Adrenal gland (tissue), 12 donors: ENCODE results near the gene HOXC9. TPM values are rescaled to one million over a fixed set of nuclear protein-coding genes. Genes with fewer than 3 reads are reported as not detected.

Experiments used
- DNase-seq, 7 donors: peaks; one replicate each; pipeline ENCODE4 v3.0.0-alpha.2; 2019 to 2020
- H3K27ac ChIP-seq, 5 donors: fragments of 200-600 bp; sonication (generic) in 4 of 5; 1 replicate in 3 of 5; 2 replicates in 2 of 5; pipeline versions ENCODE4 v1.5.1 to v1.8.0; 2016 to 2020; ENCODE audit warnings: mild to moderate bottlenecking in 1 of 5
- H3K27me3 ChIP-seq: fragments of 200-600 bp; 2 replicates; pipeline ENCODE4 v1.8.0; 2021
- H3K36me3 ChIP-seq, 2 donors: fragments of 200-600 bp; replicated peaks in 1 of 2; 1 replicate in 1 of 2; 2 replicates in 1 of 2; pipeline versions ENCODE4 v1.5.1 to v1.8.0; 2018 to 2022
- H3K4me1 ChIP-seq, 2 donors: fragments of 200-600 bp; replicated peaks in 1 of 2; 1 replicate in 1 of 2; 2 replicates in 1 of 2; pipeline versions ENCODE4 v1.5.1 to v1.8.0; 2018 to 2021
- H3K4me3 ChIP-seq, 4 donors: fragments of 200-600 bp; sonication (generic) in 3 of 4; one replicate each; pipeline ENCODE4 v1.5.1; 2016 to 2018
- H3K9me3 ChIP-seq, 3 donors: fragments of 200-600 bp; sonication (generic) in 1 of 3; replicated peaks in 1 of 3; 1 replicate in 2 of 3; 2 replicates in 1 of 3; pipeline versions ENCODE4 v1.5.1 to v1.8.0; 2016 to 2021
- CTCF ChIP-seq, 6 experiments: fragments of 450-650 bp in 4 of 6; fragments of 200-600 bp in 2 of 6; sonication (generic) in 1 of 6; IDR thresholded peaks; 1 replicate in 5 of 6; 2 replicates in 1 of 6; pipeline versions ENCODE4 v1.5.1 to v1.8.0; 2016 to 2021; ENCODE audit warnings: antibody characterized with exemption in 6 of 6, mild to moderate bottlenecking in 2 of 6, moderate library complexity in 1 of 6
- POLR2A ChIP-seq, 2 donors: fragments of 450-650 bp; IDR thresholded peaks; one replicate each; pipeline ENCODE4 v1.6.1; 2017; ENCODE audit warnings: antibody characterized with exemption in 2 of 2, mild to moderate bottlenecking in 2 of 2, moderate library complexity in 1 of 2
- WGBS, 4 donors: extraction: QIAGEN DNeasy Blood & Tissue Kit in 2 of 4; methylation state at CpG; one replicate each; pipeline versions ENCODE4 v1.1.5 to v1.1.7; 2013 to 2017; 5-methylcytosine and 5-hydroxymethylcytosine counted together
- intact Hi-C, 2 donors: fragments of 100-400 bp; cut with DNase I; formaldehyde crosslinking; loops; one replicate each; pipeline versions ENCODE4 v1.14.1 to v1.15.0; 2022 to 2023
- polyA plus RNA-seq, 3 donors: library from polyadenylated mRNA; stranded (reverse); fragments of 200-250 nt in 2 of 3; fragments of 350-450 nt in 1 of 3; fragmentation: Illumina TruSeq in 1 of 3; extraction: RNeasy Lipid Tissue Mini Kit (QIAGEN cat#74804) in 1 of 3; gene quantifications; one replicate each; pipeline ENCODE4 v1.2.3, GENCODE V29; 2013 to 2014
- total RNA-seq, 9 donors: library from RNA; depleted of rRNA in 4 of 9; stranded (reverse); fragments of >200 nt in 4 of 9; fragments of 120-200 nt in 1 of 9; fragmentation: NEBNext Ultra II Directional in 1 of 9; extraction: Animal tissue kit (Norgen Biotek cat#: 25700) in 1 of 9; gene quantifications; one replicate each; pipeline versions ENCODE4 v1.1.0 to v1.2.4, GENCODE V29; 2013 to 2023
- donor health status: healthy with polysubstance abuse.
- donor health status: Bipolar disorder and iron deficiency.
- donor health status: DM: yes; HTN: yes; CAD: no.
- donor health status: DM: no; HTN: no; CAD: no.
- donor health status: DM: no; HTN: no; CAD: no.
- donor health status: DM: yes; HTN: yes; CAD: no.

HOXC9 gene
- total and polyA plus RNA-seq, 12 donors: 1.2 to 12.1 (median 3.0) TPM; not detected in 1

- peak in 3 of 7 donors; percentile 25 to 42 (median 33) for DNase-seq
- H3K27me3 ChIP-seq: peaks cover 3% of the 10 kb centered on the region
Observed at GRCh38 chr12:54009171-54010052, 9.5 kb downstream of the HOXC9 start.

GRCh38 chr12:54010053-54010971, 10.4 kb downstream of the HOXC9 start:
- H3K27ac ChIP-seq: peak overlapping the region in 2 of 5 donors; percentile 72 to 87

More at GRCh38 chr12:54009171-54010052, 9.5 kb downstream of the HOXC9 start:
- H3K27ac ChIP-seq: peak overlapping the region in 3 of 5 donors; percentile 53 to 87 (median 72)
- intact Hi-C loops: loop anchor here in 1 of 2 donors (5.0 kb wide), 1 partner anchor 188 kb away; no protein-coding TSS in a partner anchor
- 6 to 19% (median 9%) methylated on average over 25 to 51 of the region's 51 CpGs for WGBS, 4 donors
- no peaks in the 10 kb centered on the region for H3K9me3 ChIP-seq
- H3K4me3 ChIP-seq: peak overlapping the region in 2 of 4 donors; percentile 37 to 53
- TF ChIP-seq CTCF (IDR thresholded peaks at IDR 0.05) (no peak), POLR2A (IDR thresholded peaks at IDR 0.05) (no peak)
- peaks cover 3 to 8% of the 10 kb centered on the region in 2 donors for H3K4me1 ChIP-seq
- H3K36me3 ChIP-seq: no peaks in the 10 kb centered on the region

GRCh38 chr12:54010972-54011664, 11.2 kb downstream of the HOXC9 start:
- Histone ChIP-seq H3K4me3 (peak overlapping the region in 1 of 4 donors; percentile 53), H3K27ac (peak overlapping the region in 2 of 5 donors; percentile 72 to 87)
- 50 to 60% (median 53%) methylated on average over 17 of the region's 17 CpGs for WGBS, 4 donors

More at GRCh38 chr12:54010053-54010971, 10.4 kb downstream of the HOXC9 start:
- DNase-seq: no peak
- intact Hi-C loops: no loop called here
- whole genome bisulfite sequencing, 4 donors: 51 to 68% (median 59%) methylated on average over 10 of the region's 10 CpGs
- Histone ChIP-seq H3K27me3 (peaks cover 3% of the 10 kb centered on the region), H3K4me3 (peak overlapping the region in 1 of 4 donors; percentile 53), H3K9me3 (no peaks in the 10 kb centered on the region), H3K36me3 (no peaks in the 10 kb centered on the region), H3K4me1 (peaks cover 3 to 8% of the 10 kb centered on the region in 2 donors)
- TF ChIP-seq CTCF (IDR thresholded peaks at IDR 0.05) (no peak), POLR2A (IDR thresholded peaks at IDR 0.05) (no peak)

More at GRCh38 chr12:54010972-54011664, 11.2 kb downstream of the HOXC9 start:
- H3K9me3 ChIP-seq: no peaks in the 10 kb centered on the region
- no peak for DNase-seq
- intact Hi-C loops: no loop called here
- H3K36me3 ChIP-seq: no peaks in the 10 kb centered on the region
- H3K4me1 ChIP-seq: peaks cover 3 to 8% of the 10 kb centered on the region in 2 donors
- TF ChIP-seq CTCF (IDR thresholded peaks at IDR 0.05): no peak
- no peak for TF ChIP-seq POLR2A (IDR thresholded peaks at IDR 0.05)
- H3K27me3 ChIP-seq: no peaks in the 10 kb centered on the region
